ENCODE data around the gene ZNF331.
"Not testable (repeated sequence)": the region's sequence is repeated elsewhere in the genome, so short reads cannot be mapped to it uniquely, and the experiment has no call there.

The ZNF331 gene

DNA sequence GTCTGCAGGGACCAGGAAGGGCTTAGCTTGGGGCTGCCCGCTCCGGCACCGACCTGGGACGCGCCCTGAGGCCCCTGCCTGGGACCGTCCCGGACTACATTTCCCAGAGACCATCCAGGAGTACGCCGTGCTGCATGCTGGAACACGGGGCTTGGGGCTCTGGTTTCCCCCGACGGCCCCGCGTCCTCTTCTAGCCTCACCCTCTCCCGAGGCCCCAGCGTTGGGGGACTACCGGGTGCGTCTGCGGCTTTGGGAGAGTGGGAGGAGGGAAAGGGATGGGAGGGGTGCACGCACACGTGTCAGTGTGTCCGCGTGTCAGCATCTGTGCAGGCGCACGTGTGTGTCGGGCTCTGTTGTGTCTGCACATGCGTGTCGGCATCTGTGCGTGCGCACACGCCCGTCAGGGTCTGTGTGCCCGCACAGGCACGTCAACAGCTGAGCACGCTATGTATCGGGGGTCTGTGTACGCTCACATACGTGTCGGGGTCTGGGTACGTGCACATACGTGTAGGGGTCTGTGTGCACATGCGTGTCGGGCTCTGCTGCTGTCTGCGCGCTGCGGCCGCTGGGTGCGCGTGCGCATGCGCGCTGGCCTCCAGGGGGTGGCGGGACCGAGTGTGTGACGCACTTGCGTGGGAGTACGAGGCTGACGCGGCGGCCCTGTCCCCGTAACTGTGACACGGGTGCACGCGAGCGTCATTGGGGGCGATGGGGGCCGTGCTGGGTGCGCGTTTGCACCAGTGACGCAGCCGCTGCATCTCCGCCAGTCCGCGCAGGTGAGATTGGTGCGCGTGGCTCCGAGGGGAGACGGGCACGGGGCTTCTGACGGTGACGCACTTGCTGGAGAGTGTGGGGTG lies at the start of gene ZNF331:
Gene ZNF331 (plus strand): TSS at position 625 of the 857 bp plus-strand sequence. CDS start 31,232 bp downstream, outside the sequence.
- peak; percentile 43 for DNase-seq (ENCODE audit: low read depth, low spot score)
- TF ChIP-seq ZNF274 (IDR thresholded peaks at IDR 0.05; ENCODE audit: low read depth, low read length) (no peak), SUZ12 (IDR thresholded peaks at IDR 0.05; ENCODE audit: extremely low read depth, insufficient read depth, insufficient read length) (no peak), YY1 (IDR thresholded peaks at IDR 0.05; ENCODE audit: insufficient read depth, insufficient read length) (no peak)
- no peaks in the 10 kb centered on the region for H3K9me3 ChIP-seq (ENCODE audit: insufficient read depth, low read length)
- no peaks in the 10 kb centered on the region for H3K4me1 ChIP-seq (ENCODE audit: insufficient read depth, insufficient read length)
- H3K27me3 ChIP-seq (ENCODE audit: insufficient read depth, insufficient read length) = no peaks in the 10 kb centered on the region
- H3K36me3 ChIP-seq (ENCODE audit: insufficient read depth, insufficient read length, low read length) = peaks cover 27% of the 10 kb centered on the region
- H3K9ac ChIP-seq (ENCODE audit: insufficient read length, low read depth) = peak within 1 kb of the TSS; percentile 97
- peak within 1 kb of the TSS; percentile 84 for H3K4me3 ChIP-seq (ENCODE audit: insufficient read length, low read depth)

DNA sequence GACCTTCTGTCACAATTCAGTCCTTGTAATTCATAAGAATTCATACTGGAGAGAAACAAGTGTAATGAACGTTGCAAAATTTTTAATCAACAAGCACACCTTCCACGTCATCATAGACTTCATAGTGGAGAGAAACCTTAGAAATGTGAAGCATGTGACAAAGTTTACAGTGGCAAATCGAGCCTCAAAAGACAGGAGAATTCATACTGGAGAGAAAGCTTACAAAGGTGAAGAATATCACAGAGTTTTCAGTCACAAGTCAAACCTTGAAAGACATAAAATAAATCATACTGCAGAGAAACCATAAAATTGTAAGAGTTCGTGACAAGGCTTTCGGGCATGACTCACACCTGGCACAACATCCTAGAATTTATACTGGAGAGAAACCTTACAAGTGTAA lies 45.8 kb upstream of the ZNF331 start:
- Histone ChIP-seq H3K36me3 (ENCODE audit: insufficient read depth, insufficient read length, low read length) (peaks cover 28% of the 10 kb centered on the region), H3K4me3 (ENCODE audit: insufficient read length, low read depth) (no peak overlapping the region), H3K9me3 (ENCODE audit: insufficient read depth, low read length) (peaks cover 24% of the 10 kb centered on the region), H3K27me3 (ENCODE audit: insufficient read depth, insufficient read length) (no peaks in the 10 kb centered on the region), H3K4me1 (ENCODE audit: insufficient read depth, insufficient read length) (no peaks in the 10 kb centered on the region), H3K9ac (ENCODE audit: insufficient read length, low read depth) (no peak overlapping the region)
- TF ChIP-seq ZNF274 (IDR thresholded peaks at IDR 0.05; ENCODE audit: low read depth, low read length) = no peak
- no peak for TF ChIP-seq YY1 (IDR thresholded peaks at IDR 0.05; ENCODE audit: insufficient read depth, insufficient read length)
- no peak for DNase-seq (ENCODE audit: low read depth, low spot score)

DNA sequence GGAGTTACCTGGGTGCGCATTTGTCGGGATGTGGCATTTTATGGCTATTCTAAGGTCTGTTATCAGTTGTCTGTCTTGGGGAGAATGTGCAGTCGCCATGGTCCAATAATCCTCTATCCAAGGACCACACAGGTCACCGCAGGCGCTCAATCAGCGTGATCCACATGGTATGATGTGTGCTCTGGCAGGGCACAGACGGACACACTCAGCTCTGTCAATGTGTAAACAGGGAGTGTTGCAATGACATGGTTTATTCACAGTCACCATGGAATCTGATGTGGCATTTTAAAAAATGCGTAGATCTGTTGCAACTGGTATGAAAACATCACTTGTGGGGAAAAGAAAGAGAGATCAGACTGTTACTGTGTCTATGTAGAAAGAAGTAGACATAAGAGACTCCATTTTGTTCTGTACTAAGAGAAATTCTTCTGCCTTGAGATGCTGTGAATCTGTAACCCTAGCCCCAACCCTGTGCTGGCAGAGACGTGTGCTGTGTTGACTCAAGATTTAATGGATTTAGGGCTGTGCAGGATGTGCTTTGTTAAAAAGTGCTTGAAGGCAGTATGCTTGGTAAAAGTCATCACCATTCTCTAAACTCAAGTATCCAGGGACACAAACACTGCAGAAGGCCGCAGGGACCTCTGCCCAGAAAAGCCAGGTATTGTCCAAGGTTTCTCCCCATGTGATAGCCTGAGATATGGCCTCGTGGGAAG lies 40.5 kb upstream of the ZNF331 start:
- not testable (repeated sequence) for H3K9ac ChIP-seq (ENCODE audit: insufficient read length, low read depth); H3K9me3 ChIP-seq (ENCODE audit: insufficient read depth, low read length); H3K4me1 ChIP-seq (ENCODE audit: insufficient read depth, insufficient read length); H3K36me3 ChIP-seq (ENCODE audit: insufficient read depth, insufficient read length, low read length); H3K27me3 ChIP-seq (ENCODE audit: insufficient read depth, insufficient read length); DNase-seq (ENCODE audit: low read depth, low spot score); H3K4me3 ChIP-seq (ENCODE audit: insufficient read length, low read depth)

DNA sequence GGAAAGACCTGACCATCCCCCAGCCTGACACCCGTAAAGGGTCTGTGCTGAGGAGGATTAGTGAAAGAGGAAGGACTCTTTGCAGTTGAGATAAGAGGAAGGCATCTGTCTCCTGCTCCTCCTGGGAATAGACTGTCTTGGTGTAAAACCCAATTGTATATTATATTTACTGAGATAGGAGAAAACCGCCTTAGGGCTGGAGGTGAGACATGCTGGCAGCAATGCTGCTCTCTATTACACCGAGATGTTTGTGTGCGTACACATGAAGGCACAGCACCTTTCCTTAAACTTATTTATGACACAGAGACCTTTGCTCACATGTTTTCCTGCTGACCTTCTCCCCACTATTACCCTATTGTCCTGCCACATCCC lies 39.9 kb upstream of the ZNF331 start:
- H3K9me3 ChIP-seq (ENCODE audit: insufficient read depth, low read length); DNase-seq (ENCODE audit: low read depth, low spot score); H3K9ac ChIP-seq (ENCODE audit: insufficient read length, low read depth); H3K27me3 ChIP-seq (ENCODE audit: insufficient read depth, insufficient read length); H3K4me3 ChIP-seq (ENCODE audit: insufficient read length, low read depth); H3K36me3 ChIP-seq (ENCODE audit: insufficient read depth, insufficient read length, low read length); H3K4me1 ChIP-seq (ENCODE audit: insufficient read depth, insufficient read length): not testable (repeated sequence)

DNA sequence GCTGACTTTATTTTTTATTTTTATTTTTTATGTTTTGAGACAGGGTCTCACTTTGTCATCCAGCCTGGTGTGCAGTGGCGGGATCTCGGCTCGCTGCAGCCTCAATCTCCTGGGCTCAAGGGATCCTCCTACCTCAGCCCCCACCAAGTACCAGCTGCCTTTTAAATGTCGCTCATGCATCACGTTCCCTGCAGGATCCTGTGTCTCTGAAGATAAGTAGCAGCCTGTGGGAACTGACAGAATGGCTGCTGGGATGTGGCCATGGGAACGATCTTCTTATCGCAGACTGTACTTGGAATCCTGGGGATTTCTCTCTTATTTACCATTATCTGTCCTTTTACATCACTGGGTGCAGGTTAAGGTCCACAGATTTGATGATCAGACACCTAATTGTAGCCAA lies 34.8 kb upstream of the ZNF331 start:
- not testable (repeated sequence) for H3K36me3 ChIP-seq (ENCODE audit: insufficient read depth, insufficient read length, low read length); H3K4me1 ChIP-seq (ENCODE audit: insufficient read depth, insufficient read length); DNase-seq (ENCODE audit: low read depth, low spot score); H3K4me3 ChIP-seq (ENCODE audit: insufficient read length, low read depth); H3K9me3 ChIP-seq (ENCODE audit: insufficient read depth, low read length); H3K27me3 ChIP-seq (ENCODE audit: insufficient read depth, insufficient read length); H3K9ac ChIP-seq (ENCODE audit: insufficient read length, low read depth)

DNA sequence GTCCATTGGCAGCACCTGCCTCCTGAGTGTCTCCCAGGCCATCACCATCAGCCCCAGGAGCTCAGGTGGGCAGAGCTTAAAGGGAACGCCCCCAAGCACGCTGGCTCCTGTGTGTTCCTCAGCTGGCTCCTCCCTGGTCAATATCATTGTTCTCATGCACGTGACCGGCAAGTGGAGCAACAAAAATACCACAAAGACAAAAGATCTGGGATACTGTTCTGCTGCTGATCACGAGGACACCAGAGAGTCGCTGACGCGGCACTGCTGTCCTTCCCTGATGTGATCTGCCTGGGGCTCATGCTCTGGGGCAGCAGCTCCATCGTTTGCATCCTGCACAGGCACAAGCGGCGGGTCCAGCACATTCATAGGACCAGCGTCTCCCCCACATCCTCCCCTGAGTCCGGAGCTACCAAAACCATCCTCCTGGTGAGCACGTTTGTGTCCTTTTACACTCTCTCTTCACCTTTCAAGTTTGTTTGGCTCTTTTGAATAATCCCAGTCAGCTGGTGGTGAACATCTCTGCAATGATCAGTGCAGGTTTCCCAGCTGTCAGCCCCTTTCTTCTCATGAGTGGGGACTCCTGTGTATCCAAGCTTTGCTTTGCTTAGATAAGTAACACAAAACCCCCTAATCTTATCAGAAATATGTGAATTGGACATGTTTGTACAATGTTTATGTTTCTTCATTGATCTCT lies 34.1 kb upstream of the ZNF331 start:
- DNase-seq (ENCODE audit: low read depth, low spot score) = not testable (repeated sequence)

DNA sequence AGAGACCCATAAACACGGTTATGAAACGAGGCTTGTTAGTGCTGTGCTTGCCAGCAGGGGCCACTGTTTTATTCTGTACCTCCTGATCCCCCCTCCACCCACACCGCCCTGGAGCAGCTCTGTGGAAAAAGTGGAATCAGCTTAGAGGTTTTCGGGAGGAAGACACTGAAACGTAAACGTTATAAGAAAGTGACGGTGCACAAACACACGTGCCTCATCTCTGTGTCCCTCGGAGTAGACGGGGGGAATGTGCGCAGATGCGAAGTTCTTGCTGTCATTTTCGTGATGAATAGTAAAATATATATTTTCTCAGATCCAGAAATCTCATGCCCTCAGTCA lies 33.6 kb upstream of the ZNF331 start:
- H3K9ac ChIP-seq (ENCODE audit: insufficient read length, low read depth) = peak overlapping the region; percentile 56
- H3K4me3 ChIP-seq (ENCODE audit: insufficient read length, low read depth); H3K4me1 ChIP-seq (ENCODE audit: insufficient read depth, insufficient read length); H3K36me3 ChIP-seq (ENCODE audit: insufficient read depth, insufficient read length, low read length); DNase-seq (ENCODE audit: low read depth, low spot score); H3K27me3 ChIP-seq (ENCODE audit: insufficient read depth, insufficient read length); H3K9me3 ChIP-seq (ENCODE audit: insufficient read depth, low read length): not testable (repeated sequence)

More for the DNA sequence above, 34.1 kb upstream of the ZNF331 start:
- H3K36me3 ChIP-seq (ENCODE audit: insufficient read depth, insufficient read length, low read length); H3K27me3 ChIP-seq (ENCODE audit: insufficient read depth, insufficient read length); H3K4me1 ChIP-seq (ENCODE audit: insufficient read depth, insufficient read length); H3K9me3 ChIP-seq (ENCODE audit: insufficient read depth, low read length); H3K9ac ChIP-seq (ENCODE audit: insufficient read length, low read depth): not testable (repeated sequence)
- peak overlapping the region; percentile 11 for H3K4me3 ChIP-seq (ENCODE audit: insufficient read length, low read depth)

DNA sequence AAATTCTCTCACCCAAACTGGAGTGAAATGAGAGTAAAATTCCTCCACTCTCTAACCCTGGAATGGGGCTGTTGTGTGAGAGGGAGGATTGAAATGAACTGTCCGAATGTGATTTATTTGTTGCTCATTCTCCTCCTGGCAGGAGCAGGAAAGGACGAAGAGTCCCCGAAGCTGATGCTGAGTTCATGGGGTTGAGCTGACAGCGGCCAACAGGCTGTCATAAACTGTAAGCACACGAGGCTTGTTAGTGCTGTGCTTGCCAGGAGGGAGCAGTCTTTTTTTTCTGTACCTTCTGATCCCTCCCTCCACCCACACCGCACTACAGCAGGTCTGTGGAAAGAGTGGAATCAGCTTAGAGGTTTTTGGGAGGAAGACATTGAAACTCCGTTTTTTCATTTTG lies 33.1 kb upstream of the ZNF331 start:
- Histone ChIP-seq H3K9ac (ENCODE audit: insufficient read length, low read depth) (peak overlapping the region; percentile 56), H3K9me3 (ENCODE audit: insufficient read depth, low read length) (no peaks in the 10 kb centered on the region), H3K4me3 (ENCODE audit: insufficient read length, low read depth) (no peak overlapping the region), H3K27me3 (ENCODE audit: insufficient read depth, insufficient read length) (no peaks in the 10 kb centered on the region), H3K36me3 (ENCODE audit: insufficient read depth, insufficient read length, low read length) (no peaks in the 10 kb centered on the region), H3K4me1 (ENCODE audit: insufficient read depth, insufficient read length) (peaks cover 2% of the 10 kb centered on the region)
- no peak for TF ChIP-seq ZNF274 (IDR thresholded peaks at IDR 0.05; ENCODE audit: low read depth, low read length)
- no peak for TF ChIP-seq YY1 (IDR thresholded peaks at IDR 0.05; ENCODE audit: insufficient read depth, insufficient read length)
- TF ChIP-seq SUZ12 (IDR thresholded peaks at IDR 0.05; ENCODE audit: extremely low read depth, insufficient read depth, insufficient read length) = no peak
- no peak for DNase-seq (ENCODE audit: low read depth, low spot score)

Data from NT2/D1 (cell line).